ENCODE results near the gene RAD9A. TPM values are rescaled to one million over a fixed set of nuclear protein-coding genes. Genes with fewer than 3 reads are reported as not detected.

Gene RAD9A
- total RNA-seq, 1 donor from 2014 or later, result 10.4 TPM

GRCh38 chr11:67438158-67438902 is 46.5 kb downstream of the RAD9A start:
- DNase-seq (ENCODE audit: low spot score), result no peak

- no peak for DNase-seq (ENCODE audit: low spot score)
Measured at GRCh38 chr11:67439321-67440228, 47.8 kb downstream of the RAD9A start.

GRCh38 chr11:67440229-67441097 is 48.7 kb downstream of the RAD9A start:
- DNase-seq (ENCODE audit: low spot score), result no peak

- no peak for DNase-seq (ENCODE audit: low spot score)
Measured at GRCh38 chr11:67441098-67441563, 49.3 kb downstream of the RAD9A start.

- DNase-seq (ENCODE audit: low spot score), result no peak
Measured at GRCh38 chr11:67441731-67442351, 50.1 kb downstream of the RAD9A start.

GRCh38 chr11:67442504-67443404 is 51.0 kb downstream of the RAD9A start:
- DNase-seq (ENCODE audit: low spot score), result no peak

- no peak for DNase-seq (ENCODE audit: low spot score)
Measured at GRCh38 chr11:67445515-67445914, 53.7 kb downstream of the RAD9A start.

Other genes with a start within 250 kb of the RAD9A start
- 60.2 TPM for gene GRK2, start 125.5 kb upstream of the RAD9A start, total RNA-seq
- 42.5 TPM for gene ANKRD13D, start 102.7 kb upstream of the RAD9A start, total RNA-seq
- 19.9 TPM for gene SSH3, start 88.5 kb upstream of the RAD9A start, total RNA-seq
- 72.9 TPM for gene POLD4, start 38.4 kb upstream of the RAD9A start, total RNA-seq
- gene CLCF1, start 18.4 kb upstream of the RAD9A start, total RNA-seq, result 7.7 TPM
- gene PPP1CA, start 9.9 kb downstream of the RAD9A start, total RNA-seq, result 92.4 TPM
- 5.3 TPM for gene TBC1D10C, start 12.1 kb downstream of the RAD9A start, total RNA-seq
- 0.29 TPM for gene CARNS1, start 23.7 kb downstream of the RAD9A start, total RNA-seq
- gene RPS6KB2, start 36.5 kb downstream of the RAD9A start, total RNA-seq, result 32.4 TPM
- gene PTPRCAP, start 45.7 kb downstream of the RAD9A start, total RNA-seq, result 3.3 TPM
- 83.1 TPM for gene CORO1B, start 51.5 kb downstream of the RAD9A start, total RNA-seq
- not detected for gene GPR152, start 60.7 kb downstream of the RAD9A start, total RNA-seq
- 3.8 TPM for gene CABP4, start 63.4 kb downstream of the RAD9A start, total RNA-seq
- 43.2 TPM for gene TMEM134, start 77.3 kb downstream of the RAD9A start, total RNA-seq
- 39.5 TPM for gene AIP, start 91.0 kb downstream of the RAD9A start, total RNA-seq
- gene PITPNM1, start 113.4 kb downstream of the RAD9A start, total RNA-seq, result 29.5 TPM
- 59.6 TPM for gene CDK2AP2, start 116.2 kb downstream of the RAD9A start, total RNA-seq
- not detected for gene CABP2, start 131.5 kb downstream of the RAD9A start, total RNA-seq
- gene GSTP1, start 191.8 kb downstream of the RAD9A start, total RNA-seq, result 355 TPM
- 147 TPM for gene NDUFV1, start 214.9 kb downstream of the RAD9A start, total RNA-seq
- gene NUDT8, start 238.0 kb downstream of the RAD9A start, total RNA-seq, result 12.9 TPM
- not detected for gene TBX10, start 247.8 kb downstream of the RAD9A start, total RNA-seq